K562 (cell line): Measurements from ENCODE around the gene ERBB4. TPM values are rescaled to one million over a fixed set of nuclear protein-coding genes. Genes with fewer than 3 reads are reported as not detected.

ENCODE experiments used
- ATAC-seq: fragments of 200-7000 bp; cut with Tn5 transposase; 3 replicates; pipeline ENCODE4 v1.9.1; 2020; ENCODE audit warnings: moderate library complexity
- BruUV-seq: library from RNA; stranded (reverse); fragments of 400-500 nt; replicated peaks from 2 replicates; lab custom pipeline; 2021; lab: Mats Ljungman, UMichigan
- CTCF ChIA-PET: fragments of 300-600 bp; formaldehyde crosslinking; extraction: SDS; loops from one replicate; lab custom pipeline; 2021; ENCODE audit warnings: low intra/inter-chr PET ratio; lab: Yijun Ruan, JAX
- POLR2A ChIA-PET: fragments of 300-600, 350-650 bp; sonication (Branson Sonifier 250); formaldehyde crosslinking; extraction: SDS; loops from one replicate; lab custom pipeline; 2021; ENCODE audit warnings: antibody characterized with exemption, inconsistent platforms; lab: Yijun Ruan, JAX
- DNase-seq, 4 experiments: peaks; one replicate each; pipeline versions ENCODE4 v3.0.0 to v3.0.0-alpha.2; 2011 to 2018; ENCODE audit warnings: low spot score in 3 of 4, mixed read lengths in 3 of 4; ENCODE audit errors: extremely low read depth in 1 of 4
- FAIRE-seq: peaks from 2 replicates; lab custom pipeline; 2011; peaks lifted over from hg19 to GRCh38; lab: Jason Lieb, UNC
- H2AFZ ChIP-seq: 2 replicates; pipeline ENCODE4 v1.6.0; 2011; ENCODE audit warnings: low read depth, low read length, control low read depth, inconsistent platforms
- H3K27ac ChIP-seq: fragments of 200-600 bp; 3 replicates; pipeline ENCODE4 v1.8.0; 2011; ENCODE audit warnings: low read depth, mild to moderate bottlenecking, control low read depth, inconsistent platforms, low read length, moderate library complexity, mixed read lengths; ENCODE audit errors: extremely low read depth
- H3K27me3 ChIP-seq, 2 experiments: fragments of 300-600 bp in 1 of 2; 2 replicates in 1 of 2; 3 replicates in 1 of 2; pipeline versions ENCODE4 v1.6.0 to v1.8.0; 2011; ENCODE audit warnings: inconsistent platforms in 2 of 2, low read length in 2 of 2, mild to moderate bottlenecking in 1 of 2, mixed read lengths in 1 of 2, moderate library complexity in 1 of 2; ENCODE audit not compliant: control insufficient read depth in 2 of 2, insufficient read depth in 2 of 2
- H3K36me3 ChIP-seq: fragments of 300-600 bp; 3 replicates; pipeline ENCODE4 v1.8.0; 2011; ENCODE audit warnings: mild to moderate bottlenecking, low read length, inconsistent platforms; ENCODE audit not compliant: control insufficient read depth, insufficient read depth
- H3K4me1 ChIP-seq, 2 experiments: fragments of 200-600 bp in 1 of 2; replicated peaks in 1 of 2; 2 replicates in 1 of 2; 3 replicates in 1 of 2; pipeline versions ENCODE4 v1.5.1 to v1.8.0; 2011; ENCODE audit warnings: inconsistent platforms in 2 of 2, low read length in 2 of 2, mild to moderate bottlenecking in 1 of 2, mixed read lengths in 1 of 2, moderate library complexity in 1 of 2; ENCODE audit not compliant: control insufficient read depth in 2 of 2, insufficient read depth in 2 of 2
- H3K4me2 ChIP-seq: 2 replicates; pipeline ENCODE4 v1.6.1; 2011; ENCODE audit warnings: low read length, control low read depth, inconsistent platforms, mixed read lengths; ENCODE audit not compliant: insufficient read depth
- H3K4me3 ChIP-seq: fragments of 200-600 bp; sonication (generic), shearing (Covaris generic); 2 replicates; pipeline ENCODE4 v1.5.1; 2016; ENCODE audit warnings: control low read depth, inconsistent platforms
- H3K79me2 ChIP-seq: fragments of 200-600 bp; 3 replicates; pipeline ENCODE4 v1.8.0; 2011; ENCODE audit warnings: low read length, inconsistent platforms; ENCODE audit not compliant: control insufficient read depth, insufficient read depth
- H3K9ac ChIP-seq, 2 experiments: 2 replicates each; pipeline versions ENCODE4 v1.6.0 to v1.6.1; 2011; ENCODE audit warnings: low read depth in 2 of 2, low read length in 2 of 2, control low read depth in 1 of 2, inconsistent platforms in 1 of 2, mild to moderate bottlenecking in 1 of 2, mixed read lengths in 1 of 2; ENCODE audit not compliant: insufficient read depth in 1 of 2
- H3K9me1 ChIP-seq: one replicate; pipeline ENCODE4 v1.6.0; 2011; ENCODE audit warnings: inconsistent platforms, mild to moderate bottlenecking, low read length, moderate library complexity; ENCODE audit not compliant: control insufficient read depth, insufficient read depth
- H3K9me3 ChIP-seq: replicated peaks from 2 replicates; pipeline ENCODE4 v1.5.1; 2011; ENCODE audit warnings: low read depth, low read length, inconsistent platforms; ENCODE audit not compliant: control insufficient read depth, insufficient read depth
- H4K20me1 ChIP-seq: replicated peaks from 2 replicates; pipeline ENCODE4 v1.6.1; 2011; ENCODE audit warnings: low read length, inconsistent platforms, mixed read lengths; ENCODE audit not compliant: control insufficient read depth, insufficient read depth
- CBX5 ChIP-seq: IDR thresholded peaks from 2 replicates; pipeline ENCODE4 v1.6.1; 2014; ENCODE audit warnings: low read depth, borderline replicate concordance
- EP300 ChIP-seq: IDR thresholded peaks from 2 replicates; pipeline ENCODE4 v1.6.1; 2012; ENCODE audit warnings: low read length, improper control_type of control experiment
- ETV1 ChIP-seq: fragments of 450-650 bp; conservative IDR thresholded peaks from 2 replicates; pipeline ENCODE4 v1.6.1; 2016; ENCODE audit warnings: missing genetic modification characterization, control low read depth, low read depth, missing compliant biosample characterization
- FOXA1 ChIP-seq: fragments of 450-650 bp; IDR thresholded peaks from 2 replicates; pipeline ENCODE4 v1.6.1; 2016; ENCODE audit warnings: mild to moderate bottlenecking, borderline replicate concordance
- HES1 ChIP-seq: fragments of 450-650 bp; IDR thresholded peaks from 2 replicates; pipeline ENCODE4 v1.6.1; 2016; ENCODE audit warnings: low read depth, mild to moderate bottlenecking, moderate library complexity
- MYNN ChIP-seq, 2 experiments: sonication (generic); formaldehyde crosslinking in 1 of 2; IDR thresholded peaks; 2 replicates each; pipeline versions ENCODE4 v1.5.0 to v1.6.1; 2016 to 2020; ENCODE audit warnings: antibody characterized with exemption in 1 of 2, missing genetic modification reagents in 1 of 2
- TFAM ChIP-seq: fragments of 250-450 bp; sonication (Bioruptor Pico); conservative IDR thresholded peaks from 2 replicates; pipeline ENCODE4 v1.5.0; 2021; ENCODE audit warnings: mild to moderate bottlenecking, moderate library complexity
- UBTF ChIP-seq, 2 experiments: IDR thresholded peaks; 2 replicates each; pipeline ENCODE4 v1.6.1; 2012; ENCODE audit warnings: improper control_type of control experiment in 2 of 2, low read depth in 2 of 2, low read length in 2 of 2, borderline replicate concordance in 1 of 2
- ZBTB8A ChIP-seq: fragments of 450-650 bp; IDR thresholded peaks from 2 replicates; pipeline ENCODE4 v1.6.1; 2018; ENCODE audit warnings: mild to moderate bottlenecking, moderate library complexity; ENCODE audit not compliant: partially characterized antibody
- ZNF384 ChIP-seq: IDR thresholded peaks from 2 replicates; pipeline ENCODE4 v1.6.1; 2012; ENCODE audit warnings: low read depth, low read length, improper control_type of control experiment
- ZNF717 ChIP-seq: fragments of 250-450 bp; sonication (Bioruptor Pico); IDR thresholded peaks from 2 replicates; pipeline ENCODE4 v1.5.0; 2021
- WGBS: fragments of 100-300 bp; shearing (Covaris generic); methylation state at CpG from one replicate; pipeline ENCODE4 v1.1.6; 2016; ENCODE audit warnings: low coverage, mixed read lengths; ENCODE audit not compliant: insufficient coverage; ENCODE audit errors: missing lambda C conversion rate; 5-methylcytosine and 5-hydroxymethylcytosine counted together
- in situ Hi-C: fragments of 300-500 bp; cut with MboI; formaldehyde crosslinking; loops from 4 replicates; pipeline ENCODE4 v1.15.0; 2018; ENCODE audit warnings: inconsistent platforms, mixed read lengths
- intact Hi-C: fragments of 100-400 bp; cut with micrococcal nuclease; formaldehyde crosslinking; loops from 2 replicates; pipeline ENCODE4 v1.14.2; 2022
- polyA plus RNA-seq, 8 experiments: library from polyadenylated mRNA; depleted of rRNA in 4 of 8; stranded (reverse) in 5 of 8; unstranded in 3 of 8; fragments of >200 nt; fragmentation: Nextera tagmentation in 2 of 8; fragmentation: Illumina TruSeq in 1 of 8; extraction: Ambion mirVana in 2 of 8; extraction: Trizol in 1 of 8; gene quantifications; 2 replicates each; pipeline versions ENCODE4 v1.2.1 to v1.2.3, GENCODE V29; 2011 to 2014; ENCODE audit warnings: inconsistent platforms in 1 of 8, missing spikeins in 1 of 8
- total RNA-seq, 7 experiments: library from RNA; depleted of rRNA in 6 of 7; stranded (reverse); fragments of >200 nt in 6 of 7; fragmentation: Illumina TruSeq in 2 of 7; extraction: Trizol in 2 of 7; gene quantifications; 2 replicates each; pipeline versions ENCODE4 v1.2.1 to v1.2.3, GENCODE V29; 2011 to 2021; ENCODE audit warnings: low replicate concordance in 1 of 7

Gene ERBB4
- total and polyA plus RNA-seq, 9 of the 15 experiments (the other 6 are each of a cell fraction or from before 2014, with no cell fraction given), result not detected

- Histone ChIP-seq H4K20me1 (no peaks in the 10 kb centered on the region), H3K36me3 (no peaks in the 10 kb centered on the region), H3K9ac (no peak overlapping the region), H3K9me3 (no peaks in the 10 kb centered on the region), H3K4me2 (no peak overlapping the region), H3K4me1 (no peaks in the 10 kb centered on the region), H3K9me1 (no peaks in the 10 kb centered on the region), H3K27ac (no peak overlapping the region), H2AFZ (no peak overlapping the region), H3K79me2 (no peaks in the 10 kb centered on the region), H3K27me3 (no peaks in the 10 kb centered on the region), H3K4me3 (no peak overlapping the region)
- BruUV-seq, result no TSS peak
- ChIA-PET CTCF (no interaction called here), POLR2A (no interaction called here)
- intact Hi-C loops (no loop called here), in situ Hi-C loops (no loop called here)
- ATAC-seq, result no peak
- FAIRE-seq, result no peak
- no peak for TF ChIP-seq HES1
- no peak for TF ChIP-seq ZBTB8A
- TF ChIP-seq ZNF717 (CRISPR knock-in tag), result no peak
- TF ChIP-seq MYNN (IDR thresholded peaks at IDR 0.05), result no peak
- TF ChIP-seq MYNN (CRISPR knock-in tag; IDR thresholded peaks at IDR 0.05), result no peak
- TF ChIP-seq UBTF (IDR thresholded peaks at IDR 0.05; ENCODE audit: borderline replicate concordance in 1 of 2, low read depth in 2 of 2, low read length in 2 of 2), result no peak
- TF ChIP-seq EP300, result no peak
- TF ChIP-seq ETV1 (tag), result no peak
- TF ChIP-seq FOXA1, result no peak
- no peak for TF ChIP-seq ZNF384
- TF ChIP-seq CBX5, result no peak
- TF ChIP-seq TFAM (CRISPR knock-in tag), result no peak
- no peak for DNase-seq
- WGBS, result 0% methylated on average over 1 of the region's 1 CpG
These were observed 380.5 kb downstream of the ERBB4 start for GRCh38 chr2:212158081-212158480.
